Measurements from ENCODE around the gene NPEPL1.

DNA sequence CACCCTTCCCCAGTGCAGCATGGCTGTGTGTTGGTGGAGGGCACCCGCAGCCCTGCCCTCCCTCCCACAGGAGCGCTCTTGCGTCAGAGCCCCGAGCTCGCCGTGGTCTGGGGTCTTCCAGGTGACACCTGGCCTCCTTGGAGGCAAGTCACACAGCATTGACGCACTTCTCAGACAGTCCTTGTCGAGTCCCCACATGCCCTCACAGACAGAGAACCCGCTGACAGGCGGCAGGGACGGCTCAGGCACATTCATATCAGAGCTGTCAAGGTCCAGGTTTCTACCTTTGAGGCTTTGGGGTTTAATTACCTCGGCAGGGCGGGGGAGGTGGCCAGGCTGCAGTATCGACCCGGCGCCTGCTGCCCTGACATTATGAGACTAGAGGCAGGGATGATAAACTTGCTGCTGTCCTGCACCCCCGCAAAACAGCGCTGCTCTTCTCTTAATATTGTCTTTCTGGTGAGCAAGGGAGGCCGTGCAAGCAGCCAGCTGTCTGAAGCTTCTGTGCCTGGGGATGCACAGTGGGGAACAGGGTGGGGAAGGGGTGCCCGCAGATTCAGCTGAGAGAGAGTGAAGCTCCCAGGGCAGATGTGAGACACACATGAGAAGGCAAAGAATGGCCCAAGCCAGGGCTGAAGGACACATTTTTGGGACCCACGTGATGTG lies 4.7 kb downstream of the NPEPL1 start:
- no peak for TF ChIP-seq POLR2AphosphoS5 (IDR thresholded peaks at IDR 0.05; ENCODE audit: low read depth, low read length)
- TF ChIP-seq SIN3A (IDR thresholded peaks at IDR 0.05; ENCODE audit: borderline replicate concordance, insufficient read depth, low read length): no peak
- TF ChIP-seq, protein P1, sequence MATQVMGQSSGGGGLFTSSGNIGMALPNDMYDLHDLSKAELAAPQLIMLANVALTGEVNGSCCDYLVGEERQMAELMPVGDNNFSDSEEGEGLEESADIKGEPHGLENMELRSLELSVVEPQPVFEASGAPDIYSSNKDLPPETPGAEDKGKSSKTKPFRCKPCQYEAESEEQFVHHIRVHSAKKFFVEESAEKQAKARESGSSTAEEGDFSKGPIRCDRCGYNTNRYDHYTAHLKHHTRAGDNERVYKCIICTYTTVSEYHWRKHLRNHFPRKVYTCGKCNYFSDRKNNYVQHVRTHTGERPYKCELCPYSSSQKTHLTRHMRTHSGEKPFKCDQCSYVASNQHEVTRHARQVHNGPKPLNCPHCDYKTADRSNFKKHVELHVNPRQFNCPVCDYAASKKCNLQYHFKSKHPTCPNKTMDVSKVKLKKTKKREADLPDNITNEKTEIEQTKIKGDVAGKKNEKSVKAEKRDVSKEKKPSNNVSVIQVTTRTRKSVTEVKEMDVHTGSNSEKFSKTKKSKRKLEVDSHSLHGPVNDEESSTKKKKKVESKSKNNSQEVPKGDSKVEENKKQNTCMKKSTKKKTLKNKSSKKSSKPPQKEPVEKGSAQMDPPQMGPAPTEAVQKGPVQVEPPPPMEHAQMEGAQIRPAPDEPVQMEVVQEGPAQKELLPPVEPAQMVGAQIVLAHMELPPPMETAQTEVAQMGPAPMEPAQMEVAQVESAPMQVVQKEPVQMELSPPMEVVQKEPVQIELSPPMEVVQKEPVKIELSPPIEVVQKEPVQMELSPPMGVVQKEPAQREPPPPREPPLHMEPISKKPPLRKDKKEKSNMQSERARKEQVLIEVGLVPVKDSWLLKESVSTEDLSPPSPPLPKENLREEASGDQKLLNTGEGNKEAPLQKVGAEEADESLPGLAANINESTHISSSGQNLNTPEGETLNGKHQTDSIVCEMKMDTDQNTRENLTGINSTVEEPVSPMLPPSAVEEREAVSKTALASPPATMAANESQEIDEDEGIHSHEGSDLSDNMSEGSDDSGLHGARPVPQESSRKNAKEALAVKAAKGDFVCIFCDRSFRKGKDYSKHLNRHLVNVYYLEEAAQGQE (IDR thresholded peaks at IDR 0.05; ENCODE audit: insufficient read depth in 1 of 2, low read depth in 2 of 2, low read length in 2 of 2): no peak

All from PFSK-1 (cell line).